ENCODE measurements around the gene NPM1. TPM values are rescaled to one million over a fixed set of nuclear protein-coding genes. Genes with fewer than 3 reads are reported as not detected.

Gene NPM1
- total RNA-seq, 1 donor from 2014 or later = 915 TPM

GRCh38 chr5:171450423-171451331 is 63.0 kb downstream of the NPM1 start:
- no peak for DNase-seq

DNA sequence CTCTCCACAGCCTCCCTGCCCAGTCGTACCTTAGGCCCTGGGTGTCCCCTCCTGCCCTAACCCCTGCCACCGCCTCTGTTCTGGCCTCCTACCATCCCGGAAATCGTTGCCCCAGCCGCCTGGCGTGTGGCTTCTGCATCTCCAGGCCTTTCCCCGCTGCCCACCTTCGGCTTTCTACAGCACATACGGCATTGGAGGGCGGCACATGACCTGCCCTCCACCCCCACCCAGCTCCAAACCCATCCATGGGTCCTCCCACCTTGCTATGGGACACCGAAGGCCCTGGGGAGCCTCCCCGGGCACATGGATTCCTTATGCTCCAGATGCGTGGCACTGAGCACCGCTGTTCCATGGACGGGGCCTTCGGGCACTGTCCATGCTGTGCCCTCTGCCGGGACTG is 63.8 kb downstream of the NPM1 start:
- no peak for DNase-seq

DNA sequence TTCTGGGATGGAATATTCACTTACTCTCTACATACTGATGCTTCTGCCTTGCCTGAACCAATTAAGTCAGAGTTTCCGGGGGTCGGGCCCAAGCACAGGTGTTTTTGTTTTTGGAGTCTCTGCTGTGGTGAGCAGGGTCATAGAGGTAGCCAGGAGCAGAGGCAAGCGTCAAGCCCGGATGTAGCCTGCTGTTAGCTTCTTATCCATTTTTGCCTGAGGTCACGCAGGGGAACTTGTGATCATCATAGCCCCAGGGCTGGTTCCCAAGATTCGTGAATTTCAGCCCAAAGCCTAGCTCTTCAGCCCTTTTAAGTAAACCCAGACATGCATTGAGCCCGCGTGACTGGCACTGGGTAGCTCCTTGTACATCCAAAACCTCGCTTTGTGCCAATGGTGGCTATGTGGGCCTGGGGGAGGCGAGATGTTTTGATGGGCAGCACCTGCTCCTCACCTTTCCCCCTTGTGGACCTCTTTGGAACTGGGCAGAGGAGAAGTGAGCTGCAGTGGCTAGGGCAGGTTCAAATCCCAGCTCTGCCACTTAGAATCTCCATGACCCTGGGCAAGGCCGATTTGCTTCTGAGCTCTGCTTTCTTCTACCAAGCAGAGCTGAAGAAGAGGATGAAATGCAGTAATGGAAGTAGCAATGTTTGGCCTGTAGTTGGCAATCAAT is 65.5 kb downstream of the NPM1 start:
- DNase-seq = no peak

DNA sequence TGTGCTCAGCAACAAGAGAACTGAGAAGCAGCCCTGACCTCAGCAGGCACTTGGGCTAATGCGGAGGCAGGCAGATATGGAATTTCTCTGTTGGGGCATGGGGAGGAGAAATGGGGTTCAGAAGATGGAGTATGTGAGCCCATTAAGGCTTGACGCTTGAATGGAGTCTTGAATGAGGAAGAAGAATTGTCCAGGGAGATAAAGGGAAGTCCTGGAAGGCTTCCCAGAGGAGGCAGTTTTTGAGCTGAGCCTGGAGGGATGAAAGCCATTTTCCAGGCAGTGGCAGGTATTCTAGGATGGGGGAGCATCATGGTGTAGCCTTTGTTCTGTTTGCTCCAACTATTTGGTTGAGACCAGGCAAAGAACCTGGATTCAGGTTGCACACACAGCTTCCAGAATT is 66.3 kb downstream of the NPM1 start:
- DNase-seq = no peak

DNA sequence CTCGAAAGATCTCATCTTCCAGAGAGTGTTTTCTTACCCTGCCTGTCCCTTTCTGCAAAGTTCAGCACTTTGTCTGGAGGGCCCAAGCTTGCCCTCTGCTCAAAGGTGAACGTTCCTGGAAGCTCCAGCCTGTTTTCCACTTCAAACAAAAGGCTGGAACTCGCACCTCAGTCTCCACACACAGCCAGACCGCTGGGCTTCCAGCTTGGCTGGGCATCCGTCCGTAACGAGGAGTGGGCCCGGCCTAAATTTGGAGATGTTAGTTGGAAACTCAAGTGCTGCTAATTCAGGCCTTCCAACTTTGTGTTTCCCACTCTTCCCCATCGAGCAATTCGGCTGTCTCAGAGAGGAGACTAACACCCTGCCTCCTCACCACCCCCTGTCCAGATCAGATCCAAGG is 66.9 kb downstream of the NPM1 start:
- DNase-seq = no peak

DNA sequence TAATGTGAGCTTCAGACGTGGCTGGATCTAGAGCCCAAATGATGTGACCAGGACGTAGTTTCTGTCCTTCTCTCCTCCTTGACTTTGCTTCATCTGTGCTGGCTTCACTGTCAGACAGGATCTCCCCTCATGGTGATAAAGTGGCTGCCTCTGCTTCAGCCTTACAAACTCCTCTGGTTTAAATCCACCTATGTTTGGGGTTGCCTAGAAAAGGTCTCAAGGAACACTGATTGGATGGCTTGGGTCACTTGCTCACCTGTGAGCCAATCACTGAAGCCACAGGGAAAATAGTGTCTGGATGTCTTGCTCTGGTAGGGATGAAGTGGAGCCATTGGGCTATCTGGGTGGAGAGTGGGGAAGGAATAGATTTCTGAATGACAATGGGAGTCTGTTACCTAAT is 67.9 kb downstream of the NPM1 start:
- no peak for DNase-seq

DNA sequence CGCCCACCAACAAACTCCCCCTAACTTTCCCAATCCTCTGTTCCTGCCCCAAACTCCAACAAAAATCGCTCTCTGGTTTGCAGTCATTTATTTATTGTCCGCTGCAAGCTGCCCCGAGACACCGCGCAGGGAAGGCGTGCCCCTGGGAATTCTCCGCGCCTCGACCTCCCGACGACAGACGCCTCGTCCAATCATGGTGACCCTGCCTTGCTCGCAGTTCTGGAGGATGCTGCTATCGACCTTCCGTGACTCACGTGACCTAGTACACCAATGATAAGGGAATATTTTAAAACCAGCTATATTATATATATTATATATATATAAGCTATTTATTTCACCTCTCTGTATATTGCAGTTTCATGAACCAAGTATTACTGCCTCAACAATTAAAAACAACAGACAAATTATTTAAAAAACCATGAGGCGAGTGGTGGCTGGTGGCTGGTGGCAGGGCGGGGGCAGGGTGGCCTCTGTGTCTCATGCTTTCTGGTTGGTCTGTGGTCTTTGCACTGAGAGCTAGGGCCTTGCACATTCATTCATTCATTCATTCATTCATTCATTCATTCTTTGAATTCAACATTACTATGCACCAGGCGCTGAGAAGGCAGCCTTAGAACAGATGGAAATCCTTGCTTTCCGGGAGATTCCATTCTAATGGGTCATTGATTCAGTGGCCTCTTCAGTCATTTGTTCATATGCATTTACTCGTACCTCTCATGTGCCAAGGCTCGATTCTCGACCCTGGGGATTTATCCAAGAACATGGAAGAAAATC is 69.7 kb downstream of the NPM1 start:
- DNase-seq = no peak

GRCh38 chr5:171459839-171460238 is 72.2 kb downstream of the NPM1 start:
- no peak for DNase-seq

Small RNA genes lying within 50 kb of the gene (small RNA-seq; reads per million reads assigned to genes)
- gene AC091980.1 (ENCODE audit: low replicate concordance) (not detected), gene MIR3912 (ENCODE audit: low replicate concordance) (2.8 reads per million, percentile 88 among the genes with 10 or more reads in this experiment), gene RN7SL339P (ENCODE audit: low replicate concordance) (not detected), gene SNORA70J (ENCODE audit: low replicate concordance) (not detected)

Other genes with a start within 250 kb of the NPM1 start
- not detected for gene TLX3, start 78.6 kb upstream of the NPM1 start, total RNA-seq
- gene FGF18, start 31.8 kb downstream of the NPM1 start, total RNA-seq = 5.5 TPM